NCI-H774 (cell line): ENCODE data around the gene DAD1.
"Not testable (repeated sequence)": the region's sequence is repeated elsewhere in the genome, so short reads cannot be mapped to it uniquely, and the experiment has no call there.

ENCODE experiments used
- DNase-seq: peaks from one replicate; lab custom pipeline; 2025; lab: John Stamatoyannopoulos, UW

The DAD1 gene

GRCh38 chr14:22589096-22589839, at the start of gene DAD1:
Gene DAD1, minus strand, starts transcription at chr14:22589224. Its CDS starts 67 bp downstream, at chr14:22589157.
- DNase-seq, result peak; percentile 98

DNA sequence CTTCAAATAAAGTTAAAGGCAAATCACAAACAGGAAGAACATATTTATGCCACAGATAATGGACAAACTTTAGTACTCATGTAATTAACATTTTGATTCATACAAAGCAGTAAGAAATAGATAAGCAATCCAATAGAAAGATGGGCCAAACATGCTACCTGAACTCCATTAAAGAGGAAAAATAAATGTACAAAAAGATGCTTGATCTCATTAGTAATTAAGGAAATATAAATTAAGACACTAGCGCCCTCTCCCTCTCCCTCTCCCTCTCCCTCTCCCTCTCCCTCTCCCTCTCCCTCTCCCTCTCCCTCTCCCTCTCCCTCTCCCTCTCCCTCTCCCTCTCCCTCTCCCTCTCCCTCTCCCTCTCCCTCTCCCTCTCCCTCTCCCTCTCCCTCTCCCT, 47.0 kb upstream of the DAD1 start:
- DNase-seq, result not testable (repeated sequence)

GRCh38 chr14:22634233-22634900, 45.3 kb upstream of the DAD1 start:
- DNase-seq, result no peak

GRCh38 chr14:22630486-22630885, 41.5 kb upstream of the DAD1 start:
- no peak for DNase-seq

DNA sequence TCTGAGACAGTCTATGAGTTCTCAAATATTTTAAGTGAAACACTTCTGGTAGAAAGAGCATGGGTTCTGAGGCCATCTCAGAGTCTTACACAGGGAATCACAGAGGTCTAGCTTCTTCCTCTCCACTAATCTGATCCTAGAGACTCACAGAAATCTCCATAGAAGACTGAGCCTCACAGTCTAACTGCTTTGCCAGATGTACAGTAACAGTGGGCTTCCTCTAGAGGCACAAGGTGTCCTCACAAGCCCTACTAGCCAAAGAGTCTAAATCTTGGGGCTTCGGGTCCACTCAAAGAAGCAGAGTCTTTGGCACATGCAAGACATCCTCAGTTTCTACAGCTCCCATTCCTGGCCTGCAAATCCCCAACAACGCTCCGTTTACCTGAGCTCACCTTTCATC, 41.0 kb upstream of the DAD1 start:
- no peak for DNase-seq

DNA sequence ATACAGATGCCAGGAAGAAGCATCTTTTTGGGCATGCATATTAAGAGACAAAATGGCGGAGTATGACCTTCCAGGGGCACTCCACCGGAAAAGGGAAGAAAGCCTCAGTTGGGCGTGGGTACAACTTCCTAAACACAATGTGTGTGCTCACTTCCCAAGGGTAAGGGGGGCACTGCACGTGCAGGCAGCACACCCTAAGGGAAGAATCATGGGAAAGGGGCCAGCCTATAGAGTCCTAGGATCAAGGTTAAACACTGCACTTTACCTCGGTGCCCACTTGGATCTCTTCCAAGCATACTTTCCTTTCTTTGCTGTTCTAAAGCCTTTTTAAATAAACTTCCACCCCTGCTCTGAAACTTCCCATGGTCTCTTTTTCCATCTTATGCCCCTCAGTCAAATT, 40.3 kb upstream of the DAD1 start:
- DNase-seq, result no peak

DNA sequence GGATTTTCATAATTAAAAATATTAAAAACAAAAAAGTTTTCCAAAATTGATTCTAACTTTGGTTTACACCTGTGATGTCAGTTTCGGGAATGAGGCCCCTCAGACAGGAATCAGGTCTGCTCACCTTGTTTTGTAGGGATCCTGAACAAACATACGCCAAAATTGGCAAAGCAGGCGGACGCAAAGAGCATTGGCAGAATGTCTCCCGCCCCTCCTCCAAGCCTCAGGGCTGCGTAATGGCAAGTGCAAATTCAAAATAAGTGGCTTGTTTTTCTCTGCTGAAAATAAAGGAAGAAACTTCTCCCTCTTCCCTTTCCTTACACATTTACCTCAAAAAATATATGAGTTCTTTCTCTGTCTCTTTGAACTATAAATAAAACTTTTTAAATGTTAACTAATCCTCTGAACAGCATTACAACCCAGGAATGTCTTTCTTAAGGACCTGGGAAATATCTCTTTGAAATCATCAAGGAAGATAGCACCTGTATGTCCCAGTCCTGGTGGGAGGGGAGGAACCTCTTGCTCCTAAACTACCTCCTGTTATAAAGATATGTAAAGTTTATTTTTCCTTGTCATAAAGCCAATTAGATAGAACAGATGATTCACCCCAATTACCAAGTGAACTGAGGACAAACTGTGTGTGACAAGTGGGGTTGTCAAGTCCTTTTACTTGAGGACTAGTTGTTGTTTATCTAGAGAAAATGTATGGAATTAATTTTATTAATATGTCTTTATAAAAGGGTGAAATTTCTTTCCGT, 38.7 kb upstream of the DAD1 start:
- no peak for DNase-seq

DNA sequence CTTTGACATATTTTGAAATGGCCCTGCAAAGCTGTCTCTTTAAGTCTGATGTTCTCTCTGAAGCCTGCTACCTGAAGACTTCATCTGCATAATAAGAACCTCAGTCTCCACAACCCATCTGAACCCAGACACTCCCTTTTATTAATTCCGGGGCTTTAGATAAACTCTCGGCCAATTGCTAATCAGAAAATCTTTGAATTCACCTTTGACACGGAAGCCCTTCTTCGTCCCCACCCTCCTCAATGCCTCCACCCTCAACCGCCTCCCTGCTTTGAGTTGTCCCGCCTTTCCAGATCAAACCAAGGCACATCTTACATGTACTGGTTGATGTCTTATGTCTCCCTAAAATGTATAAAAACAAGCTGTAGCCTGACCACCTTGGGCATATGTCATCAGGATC, 37.6 kb upstream of the DAD1 start:
- no peak for DNase-seq

- no peak for DNase-seq
These were observed 34.0 kb upstream of the DAD1 start for GRCh38 chr14:22623047-22623446.

GRCh38 chr14:22622255-22622654, 33.2 kb upstream of the DAD1 start:
- DNase-seq, result no peak

DNA sequence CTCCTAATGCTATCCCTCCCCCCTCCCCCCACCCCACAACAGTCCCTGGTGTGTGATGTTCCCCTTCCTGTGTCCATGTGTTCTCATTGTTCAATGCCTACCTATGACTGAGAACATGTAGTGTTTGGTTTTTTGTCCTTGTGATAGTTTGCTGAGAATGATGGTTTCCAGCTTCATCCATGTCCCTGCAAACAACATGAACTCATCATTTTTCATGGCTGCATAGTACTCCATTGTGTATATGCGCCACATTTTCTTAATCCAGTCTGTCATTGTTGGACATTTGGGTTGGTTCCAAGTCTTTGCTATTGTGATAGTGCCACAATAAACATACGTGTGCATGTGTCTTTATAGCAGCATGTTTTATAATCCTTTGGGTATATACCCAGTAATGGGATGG, 26.7 kb upstream of the DAD1 start:
- DNase-seq, result not testable (repeated sequence)

DNA sequence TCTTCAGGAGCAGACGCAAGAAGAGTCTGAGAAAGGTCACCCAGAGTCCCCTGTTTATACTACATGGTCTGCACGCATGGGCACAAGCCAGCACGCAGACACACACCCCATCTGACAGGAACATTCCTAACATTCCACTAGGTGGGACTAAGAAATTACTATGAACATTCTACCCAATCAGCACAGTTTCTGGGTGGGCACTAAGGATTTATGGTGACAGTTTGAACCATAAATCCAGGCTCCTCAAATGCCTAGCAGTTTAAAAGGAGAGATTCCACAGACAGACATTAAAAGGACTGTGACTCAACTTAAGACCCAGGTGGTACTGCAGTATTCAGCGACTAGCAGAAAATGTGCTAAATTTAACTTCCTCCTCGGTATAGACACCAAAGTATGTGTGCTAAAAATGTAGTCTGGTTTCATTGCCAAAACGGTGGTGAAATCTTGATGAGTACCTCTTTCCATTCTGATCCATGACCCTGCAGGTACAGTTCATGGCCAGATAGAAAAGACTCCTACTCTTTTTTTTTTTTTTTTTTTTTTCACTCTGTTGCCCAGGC, 25.3 kb upstream of the DAD1 start:
- no peak for DNase-seq

DNA sequence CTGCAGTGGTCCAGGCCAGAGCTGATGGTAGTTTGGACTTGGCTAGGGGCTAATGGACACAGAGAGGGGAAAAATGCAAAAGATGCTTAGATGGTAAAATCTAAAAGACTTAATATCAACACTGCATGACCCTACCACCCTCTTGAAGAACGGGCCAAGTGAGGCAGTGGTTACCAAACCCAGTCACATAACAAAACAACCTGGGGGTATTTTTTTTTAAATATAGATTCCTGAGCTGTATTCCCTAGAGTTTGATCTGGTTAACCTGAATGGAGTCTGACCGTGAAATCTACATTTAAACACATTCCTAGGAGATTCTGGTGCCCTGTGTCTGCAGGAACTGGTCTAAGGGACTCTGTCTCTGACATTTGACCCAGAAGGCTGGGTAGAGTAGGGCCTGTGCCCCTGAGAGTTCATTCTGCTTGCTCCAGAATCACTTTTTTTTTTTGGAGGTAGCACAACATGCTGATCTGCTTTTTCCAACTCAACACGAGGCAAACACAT, 24.8 kb upstream of the DAD1 start:
- DNase-seq, result no peak

DNA sequence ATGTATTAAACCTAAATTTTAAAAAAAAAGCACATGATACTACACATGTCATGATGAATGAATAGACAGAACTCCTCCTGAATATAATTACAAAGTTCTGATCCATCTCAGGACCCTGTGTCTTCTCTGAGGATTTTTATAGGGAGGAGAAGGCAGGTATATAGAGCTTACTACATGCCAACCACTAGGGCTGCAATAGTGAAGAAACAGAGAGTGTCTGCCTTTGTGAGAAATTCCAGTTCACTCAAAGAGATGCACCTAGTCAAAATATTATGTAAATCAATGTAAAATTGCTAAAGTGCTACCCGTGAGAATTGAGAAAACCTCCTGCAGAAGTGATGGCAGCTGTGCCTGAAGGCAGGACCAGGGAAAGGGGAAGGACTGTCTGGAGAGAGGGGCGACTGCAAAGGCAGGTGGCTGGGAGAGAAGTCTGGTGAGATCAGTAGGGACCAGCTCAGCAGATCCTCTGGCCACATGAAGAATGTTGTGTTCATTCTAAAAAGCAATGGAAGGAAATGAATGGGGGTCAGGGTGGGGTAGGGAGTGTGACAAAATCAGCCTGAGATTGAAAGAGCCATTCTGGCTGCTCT, 24.2 kb upstream of the DAD1 start:
- no peak for DNase-seq

DNA sequence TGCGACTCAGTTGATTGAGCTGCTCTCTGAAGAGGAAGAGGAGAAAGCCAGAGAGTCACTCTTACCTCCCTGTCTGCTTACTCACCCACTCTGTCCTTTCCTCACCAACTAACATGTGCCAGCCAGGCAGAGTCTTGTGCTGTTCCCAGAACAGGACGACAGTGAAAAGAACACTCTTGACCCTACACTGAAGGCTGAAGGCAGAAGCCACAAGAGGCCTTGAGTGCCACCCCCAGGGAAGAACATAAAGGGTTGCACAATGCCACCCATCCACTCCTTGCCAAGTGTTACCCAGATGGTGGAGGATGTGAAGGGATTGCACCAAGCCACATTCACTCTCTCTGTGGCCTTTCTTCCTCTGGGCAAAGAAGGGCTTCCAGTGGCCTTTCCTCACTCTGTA, 21.9 kb upstream of the DAD1 start:
- no peak for DNase-seq

- no peak for DNase-seq
These were observed 18.3 kb upstream of the DAD1 start for GRCh38 chr14:22607291-22607690.

DNA sequence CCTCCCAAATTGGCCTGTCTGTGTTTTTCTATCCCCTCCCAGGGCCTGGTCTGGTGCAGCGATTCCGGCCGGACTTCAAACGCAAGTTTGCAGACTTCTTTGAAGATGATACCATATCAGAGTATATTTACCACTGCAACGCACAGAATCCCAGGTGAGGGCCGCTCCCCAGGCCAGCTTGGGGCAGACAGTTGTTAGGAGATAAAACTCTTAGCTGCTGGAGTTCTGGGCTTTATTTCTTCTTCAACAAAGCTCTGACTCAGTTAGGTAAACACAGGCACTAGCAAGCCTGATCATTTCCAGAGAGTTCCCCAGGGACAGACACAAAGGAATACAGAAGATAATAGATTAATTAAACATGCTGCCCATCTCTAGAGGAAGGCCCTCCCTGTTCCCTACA, 17.4 kb upstream of the DAD1 start:
- DNase-seq, result no peak

DNA sequence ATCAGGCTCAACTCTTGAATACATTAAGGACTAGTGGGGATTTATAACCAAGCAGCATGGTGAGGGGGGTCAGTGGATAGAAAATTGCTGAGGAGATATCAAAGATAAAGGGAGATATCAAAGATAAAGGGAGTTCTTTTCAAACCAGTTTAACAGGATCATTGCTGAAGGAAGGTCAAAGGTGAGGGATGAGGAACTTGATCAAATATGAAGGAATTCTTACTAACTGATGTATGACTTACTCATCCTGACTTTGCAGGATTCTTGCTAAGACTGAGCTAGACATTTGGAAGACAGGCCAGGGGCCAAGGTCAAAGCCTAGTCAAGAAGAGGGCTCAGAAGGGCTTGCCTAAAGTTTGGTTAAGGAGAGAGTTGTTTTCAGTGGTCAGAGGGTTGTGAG, 13.8 kb upstream of the DAD1 start:
- DNase-seq, result no peak

DNA sequence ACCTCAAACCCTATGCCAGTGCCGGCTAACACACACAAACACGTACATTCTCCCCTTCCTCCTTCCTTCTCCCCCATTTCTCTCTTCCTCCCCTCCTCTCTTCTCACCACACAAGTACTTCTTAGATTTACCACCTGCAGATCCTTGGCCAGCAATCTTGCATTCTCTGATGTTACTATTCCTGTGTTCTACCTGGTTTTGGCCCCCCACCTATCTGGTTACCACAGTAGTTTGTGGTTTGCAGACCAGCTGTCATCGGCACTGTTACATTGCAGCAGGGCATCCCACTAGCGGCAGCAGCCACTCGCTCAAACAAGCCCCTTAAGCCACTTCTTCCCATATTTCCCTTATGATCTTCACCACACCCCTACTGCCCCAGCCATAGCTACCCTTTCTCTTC, 13.0 kb upstream of the DAD1 start:
- no peak for DNase-seq

DNA sequence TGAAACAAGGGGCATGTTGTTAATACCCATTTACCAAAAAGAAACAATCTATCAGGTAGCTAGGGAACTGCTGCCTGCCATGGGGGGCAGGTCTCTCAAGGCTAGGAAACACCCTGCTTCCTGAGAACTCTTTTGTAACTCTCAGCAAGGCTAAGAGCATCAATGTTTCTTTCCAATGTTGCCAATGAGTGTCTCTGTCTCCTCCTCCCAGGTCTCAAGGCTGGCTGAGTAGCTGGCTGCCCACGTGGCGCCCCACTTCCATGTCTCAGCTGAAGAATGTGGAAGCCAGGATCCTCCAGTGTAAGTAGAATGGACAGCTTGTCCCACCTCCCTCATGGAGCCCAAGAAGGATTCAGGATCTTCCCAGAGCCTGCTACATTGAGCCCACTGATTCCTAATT, 12.4 kb upstream of the DAD1 start:
- no peak for DNase-seq

DNA sequence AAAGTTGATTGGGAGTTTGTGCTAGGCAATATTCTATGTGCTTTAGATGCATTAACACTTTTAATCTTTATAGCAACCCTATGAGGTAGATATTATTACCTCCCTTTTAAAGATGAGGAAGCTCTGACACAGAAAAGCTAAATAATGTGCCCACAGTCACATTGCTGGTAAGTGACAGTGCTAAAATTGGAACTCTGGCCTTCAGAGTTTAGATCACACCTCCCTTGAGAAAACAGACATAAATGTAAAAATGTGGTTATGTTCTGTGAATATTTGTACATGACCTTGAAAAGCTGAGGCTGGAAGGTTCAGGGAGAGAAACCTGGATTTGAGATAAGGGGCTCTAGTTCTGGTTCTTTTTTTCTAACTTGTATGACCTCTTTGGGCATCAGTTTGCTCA, 11.0 kb upstream of the DAD1 start:
- DNase-seq, result no peak

GRCh38 chr14:22599349-22599748, 10.3 kb upstream of the DAD1 start:
- no peak for DNase-seq
